ENCODE data around the gene SH3D19.
"Not testable (repeated sequence)": the region's sequence is repeated elsewhere in the genome, so short reads cannot be mapped to it uniquely, and the experiment has no call there.

SH3D19 gene

GRCh38 chr4:151103758-151104157, 221.6 kb downstream of the SH3D19 start:
- in situ Hi-C loops (cut with HindIII; ENCODE audit: low sequenced_read_pairs) = no loop called here

- in situ Hi-C loops (cut with HindIII; ENCODE audit: low sequenced_read_pairs) = no loop called here
These were observed 224.9 kb downstream of the SH3D19 start for GRCh38 chr4:151100531-151100930.

GRCh38 chr4:151099976-151100417, 225.4 kb downstream of the SH3D19 start:
- in situ Hi-C loops (cut with HindIII; ENCODE audit: low sequenced_read_pairs) = no loop called here

GRCh38 chr4:151099229-151099975, 226.0 kb downstream of the SH3D19 start, which contains the start of gene RPS3A:
RPS3A (plus strand) TSS chr4:151099628; CDS start chr4:151099653, 25 bp downstream.
- in situ Hi-C loops (cut with HindIII; ENCODE audit: low sequenced_read_pairs) = no loop called here

GRCh38 chr4:151098979-151099228, 226.5 kb downstream of the SH3D19 start:
- in situ Hi-C loops (cut with HindIII; ENCODE audit: low sequenced_read_pairs) = no loop called here

- in situ Hi-C loops (cut with HindIII; ENCODE audit: low sequenced_read_pairs) = no loop called here
These were observed 227.6 kb downstream of the SH3D19 start for GRCh38 chr4:151097759-151098158.

- in situ Hi-C loops (cut with HindIII; ENCODE audit: low sequenced_read_pairs) = no loop called here
These were observed 230.3 kb downstream of the SH3D19 start for GRCh38 chr4:151095142-151095541.

GRCh38 chr4:151094290-151094751, 231.1 kb downstream of the SH3D19 start:
- in situ Hi-C loops (cut with HindIII; ENCODE audit: low sequenced_read_pairs) = no loop called here

- in situ Hi-C loops (cut with HindIII; ENCODE audit: low sequenced_read_pairs) = no loop called here
These were observed 232.2 kb downstream of the SH3D19 start for GRCh38 chr4:151093203-151093602.

GRCh38 chr4:151092488-151092887, 232.9 kb downstream of the SH3D19 start:
- in situ Hi-C loops (cut with HindIII; ENCODE audit: low sequenced_read_pairs) = no loop called here

- in situ Hi-C loops (cut with HindIII; ENCODE audit: low sequenced_read_pairs) = no loop called here
These were observed 234.4 kb downstream of the SH3D19 start for GRCh38 chr4:151091047-151091446.

- in situ Hi-C loops (cut with HindIII; ENCODE audit: low sequenced_read_pairs) = no loop called here
These were observed 237.9 kb downstream of the SH3D19 start for GRCh38 chr4:151087467-151087866.

- in situ Hi-C loops (cut with HindIII; ENCODE audit: low sequenced_read_pairs) = not testable (repeated sequence)
These were observed 247.4 kb downstream of the SH3D19 start for GRCh38 chr4:151077978-151078377.

GRCh38 chr4:151074416-151074916, 250.9 kb downstream of the SH3D19 start:
- in situ Hi-C loops (cut with HindIII; ENCODE audit: low sequenced_read_pairs) = no loop called here
